ENCODE results near the gene NXF1.

GRCh38 chr11:62747475-62748160, 57.6 kb downstream of the NXF1 start:
- TF ChIP-seq CTCF (tag by site-specific recombination; IDR thresholded peaks at IDR 0.05) (no peak), SP2 (tag by site-specific recombination; IDR thresholded peaks at IDR 0.05) (no peak), ZNF394 (tag by site-specific recombination; IDR thresholded peaks at IDR 0.05; ENCODE audit: borderline replicate concordance) (no peak), TCF7L2 (IDR thresholded peaks at IDR 0.05; ENCODE audit: borderline replicate concordance, low read depth, low read length) (no peak)

Measured in HEK293 (cell line).